K562 (cell line): Measurements from ENCODE around the gene ASPRV1. TPM values are rescaled to one million over a fixed set of nuclear protein-coding genes. Genes with fewer than 3 reads are reported as not detected.
A peak's percentile ranks its signal among the peaks of the same experiment; 100 is the strongest.

ENCODE experiments used
- CC2D1A ChIP-seq: fragments of 450-650 bp; IDR thresholded peaks from 2 replicates; pipeline ENCODE4 v1.6.1; 2017; ENCODE audit warnings: mild to moderate bottlenecking
- GATA2 ChIP-seq: sonication (generic); formaldehyde crosslinking; IDR thresholded peaks from 2 replicates; pipeline ENCODE4 v1.4.0; 2020; ENCODE audit warnings: mild to moderate bottlenecking, missing genetic modification reagents
- GATAD2A ChIP-seq: fragments of 450-650 bp; IDR thresholded peaks from 2 replicates; pipeline ENCODE4 v1.6.1; 2017
- GTF2F1 ChIP-seq: IDR thresholded peaks from 2 replicates; pipeline ENCODE4 v1.6.1; 2011; ENCODE audit warnings: low read depth, low read length, improper control_type of control experiment
- HMG20B ChIP-seq: fragments of 250-450 bp; sonication (Bioruptor Pico); IDR thresholded peaks from 2 replicates; pipeline ENCODE4 v1.5.0; 2021; ENCODE audit warnings: mild to moderate bottlenecking
- MAFF ChIP-seq: IDR thresholded peaks from 2 replicates; pipeline ENCODE4 v1.6.1; 2012; ENCODE audit warnings: low read length, improper control_type of control experiment
- MLLT1 ChIP-seq, 2 experiments: fragments of 450-650 bp; IDR thresholded peaks; 2 replicates each; pipeline ENCODE4 v1.6.1; 2016
- OTX1 ChIP-seq: fragments of 450-650 bp; formaldehyde crosslinking; IDR thresholded peaks from 2 replicates; pipeline ENCODE4 v1.4.0; 2022; ENCODE audit warnings: mild to moderate bottlenecking
- PHB ChIP-seq: fragments of 250-450 bp; sonication (Bioruptor Pico); IDR thresholded peaks from 2 replicates; pipeline ENCODE4 v1.5.0; 2021
- POLR2AphosphoS5 ChIP-seq: IDR thresholded peaks from 2 replicates; pipeline ENCODE4 v1.6.1; 2011; ENCODE audit warnings: mild to moderate bottlenecking, low read depth, low read length, moderate library complexity; ENCODE audit not compliant: control insufficient read depth, insufficient read depth
- TAF1 ChIP-seq: IDR thresholded peaks from 2 replicates; pipeline ENCODE4 v1.6.1; 2011; ENCODE audit warnings: mild to moderate bottlenecking, low read length, moderate library complexity; ENCODE audit not compliant: insufficient read depth, control insufficient read depth, severe bottlenecking; ENCODE audit errors: extremely low read depth
- TCF3 ChIP-seq: sonication (generic); formaldehyde crosslinking; IDR thresholded peaks from 2 replicates; pipeline ENCODE4 v1.4.0; 2020; ENCODE audit warnings: mild to moderate bottlenecking, missing genetic modification reagents
- ZFPM2 ChIP-seq: fragments of 250-450 bp; sonication (Bioruptor Pico); IDR thresholded peaks from 2 replicates; pipeline ENCODE4 v1.5.1; 2022; ENCODE audit warnings: mild to moderate bottlenecking
- ZHX1 ChIP-seq: fragments of 150-350 bp; conservative IDR thresholded peaks from 2 replicates; pipeline ENCODE4 v1.6.1; 2014; ENCODE audit warnings: low read length
- ZNF609 ChIP-seq: sonication (generic); formaldehyde crosslinking; IDR thresholded peaks from 2 replicates; pipeline ENCODE4 v1.8.1; 2023; ENCODE audit warnings: missing genetic modification reagents, mild to moderate bottlenecking, borderline replicate concordance
- ZNF764 ChIP-seq: fragments of 250-450 bp; sonication (Bioruptor Pico); IDR thresholded peaks from 2 replicates; pipeline ENCODE4 v1.4.0; 2020; ENCODE audit warnings: low read depth, mild to moderate bottlenecking, moderate library complexity
- polyA plus RNA-seq, 8 experiments: library from polyadenylated mRNA; depleted of rRNA in 4 of 8; stranded (reverse) in 5 of 8; unstranded in 3 of 8; fragments of >200 nt; fragmentation: Nextera tagmentation in 2 of 8; fragmentation: Illumina TruSeq in 1 of 8; extraction: Ambion mirVana in 2 of 8; extraction: Trizol in 1 of 8; gene quantifications; 2 replicates each; pipeline versions ENCODE4 v1.2.1 to v1.2.3, GENCODE V29; 2011 to 2014; ENCODE audit warnings: inconsistent platforms in 1 of 8, missing spikeins in 1 of 8
- total RNA-seq, 7 experiments: library from RNA; depleted of rRNA in 6 of 7; stranded (reverse); fragments of >200 nt in 6 of 7; fragmentation: Illumina TruSeq in 2 of 7; extraction: Trizol in 2 of 7; gene quantifications; 2 replicates each; pipeline versions ENCODE4 v1.2.1 to v1.2.3, GENCODE V29; 2011 to 2021; ENCODE audit warnings: low replicate concordance in 1 of 7
- TF ChIP-seq, protein P1 (sequence below): fragments of 250-450 bp; sonication (Bioruptor Pico); IDR thresholded peaks from 2 replicates; pipeline ENCODE4 v1.8.0; 2022; ENCODE audit warnings: inconsistent platforms

ASPRV1 gene
- total and polyA plus RNA-seq, 9 of the 15 experiments (the other 6 are each of a cell fraction or from before 2014, with no cell fraction given), result 0.17 to 0.72 (median 0.47) TPM; not detected in 1

DNA sequence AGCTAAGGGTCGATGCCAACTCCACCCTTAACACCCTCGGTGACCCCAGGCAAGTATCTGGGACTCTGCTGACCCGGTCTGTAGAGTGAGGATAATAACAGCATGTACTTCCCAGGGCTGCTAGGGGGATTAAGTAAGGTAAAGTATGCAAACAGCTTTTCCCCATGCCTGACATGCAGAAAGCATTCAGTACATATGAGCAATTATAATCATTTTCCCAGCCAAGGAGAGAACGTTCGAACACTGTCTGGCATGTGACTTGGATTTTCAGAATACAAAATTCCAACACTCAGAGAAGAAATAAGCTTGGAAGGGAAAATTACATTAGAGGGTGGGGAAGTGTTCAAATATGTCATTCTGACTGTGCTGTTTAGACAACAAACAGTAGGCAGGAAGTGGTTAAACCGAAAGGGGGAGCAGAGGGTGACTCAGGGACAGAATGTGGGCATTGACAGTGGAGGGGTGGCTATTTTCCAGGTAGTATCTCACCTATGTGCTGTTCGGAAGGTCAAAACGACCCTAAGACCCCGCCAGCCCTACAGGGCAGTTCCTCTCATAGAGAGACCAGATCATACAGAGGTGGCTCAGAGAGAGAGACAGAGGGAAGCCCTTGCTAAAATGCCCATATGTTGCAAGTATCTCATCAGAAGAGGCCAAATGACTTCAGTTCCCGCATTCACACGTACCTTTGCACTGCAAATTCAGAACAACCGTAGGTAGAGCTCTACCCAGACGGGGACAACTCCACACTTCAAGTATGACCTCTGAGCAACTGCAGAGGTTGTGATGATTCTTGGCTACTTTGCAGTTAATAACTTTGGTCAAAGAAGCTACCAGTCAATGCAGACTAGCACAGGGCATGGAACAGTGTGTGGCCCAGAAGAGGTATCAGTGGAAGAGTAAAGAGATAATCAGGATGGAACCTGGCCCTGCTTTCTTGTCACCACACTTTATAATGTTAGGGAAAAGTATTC lies 14.8 kb downstream of the ASPRV1 start (continued):
- TF ChIP-seq ZNF609 (CRISPR knock-in tag), result no peak
- no peak for TF ChIP-seq OTX1 (CRISPR knock-in tag)
- no peak for TF ChIP-seq GATA2
- no peak for TF ChIP-seq CC2D1A
- TF ChIP-seq PHB (CRISPR knock-in tag), result no peak
- TF ChIP-seq MAFF, result no peak
- TF ChIP-seq TCF3 (CRISPR knock-in tag), result no peak
- TF ChIP-seq HMG20B (CRISPR knock-in tag), result no peak
- no peak for TF ChIP-seq POLR2AphosphoS5
- peak; percentile 57; the same call in 1 of the 2 replicates for TF ChIP-seq GATAD2A
- TF ChIP-seq, protein P1, sequence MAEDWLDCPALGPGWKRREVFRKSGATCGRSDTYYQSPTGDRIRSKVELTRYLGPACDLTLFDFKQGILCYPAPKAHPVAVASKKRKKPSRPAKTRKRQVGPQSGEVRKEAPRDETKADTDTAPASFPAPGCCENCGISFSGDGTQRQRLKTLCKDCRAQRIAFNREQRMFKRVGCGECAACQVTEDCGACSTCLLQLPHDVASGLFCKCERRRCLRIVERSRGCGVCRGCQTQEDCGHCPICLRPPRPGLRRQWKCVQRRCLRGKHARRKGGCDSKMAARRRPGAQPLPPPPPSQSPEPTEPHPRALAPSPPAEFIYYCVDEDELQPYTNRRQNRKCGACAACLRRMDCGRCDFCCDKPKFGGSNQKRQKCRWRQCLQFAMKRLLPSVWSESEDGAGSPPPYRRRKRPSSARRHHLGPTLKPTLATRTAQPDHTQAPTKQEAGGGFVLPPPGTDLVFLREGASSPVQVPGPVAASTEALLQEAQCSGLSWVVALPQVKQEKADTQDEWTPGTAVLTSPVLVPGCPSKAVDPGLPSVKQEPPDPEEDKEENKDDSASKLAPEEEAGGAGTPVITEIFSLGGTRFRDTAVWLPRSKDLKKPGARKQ, result no peak
- TF ChIP-seq MLLT1 (IDR thresholded peaks at IDR 0.05), result no peak
- TF ChIP-seq ZHX1, result no peak
- TF ChIP-seq TAF1, result peak; percentile 18
- no peak for TF ChIP-seq GTF2F1
- TF ChIP-seq ZNF764 (CRISPR knock-in tag), result no peak
- TF ChIP-seq ZFPM2 (CRISPR knock-in tag), result no peak
